Keratinocyte (primary cell): ENCODE data around the gene IL7R. TPM values are rescaled to one million over a fixed set of nuclear protein-coding genes. Genes with fewer than 3 reads are reported as not detected.

Experiments
- DNase-seq: peaks from one replicate; pipeline ENCODE4 v3.0.0-alpha.2; 2011; ENCODE audit warnings: low read depth, missing footprints, low spot score
- FAIRE-seq: peaks from 2 replicates; lab custom pipeline; 2011; peaks lifted over from hg19 to GRCh38; lab: Jason Lieb, UNC
- H2AFZ ChIP-seq: 2 replicates; pipeline ENCODE4 v1.6.0; 2012; ENCODE audit warnings: low read length, control low read depth, inconsistent platforms; ENCODE audit not compliant: control insufficient read depth
- H3K27ac ChIP-seq: 2 replicates; pipeline ENCODE4 v1.5.1; 2011; ENCODE audit warnings: low read length; ENCODE audit not compliant: control insufficient read depth, insufficient read depth
- H3K27me3 ChIP-seq: 3 replicates; pipeline ENCODE4 v1.6.0; 2011; ENCODE audit warnings: low read length; ENCODE audit not compliant: control insufficient read depth, insufficient read depth; ENCODE audit errors: extremely low read depth
- H3K36me3 ChIP-seq, 2 experiments: 2 replicates in 1 of 2; 3 replicates in 1 of 2; pipeline ENCODE4 v1.5.1; 2011; ENCODE audit warnings: low read length in 2 of 2, mild to moderate bottlenecking in 1 of 2; ENCODE audit not compliant: control insufficient read depth in 2 of 2, insufficient read depth in 2 of 2; ENCODE audit errors: extremely low read depth in 1 of 2
- H3K4me1 ChIP-seq: 3 replicates; pipeline ENCODE4 v1.5.1; 2011; ENCODE audit warnings: low read length; ENCODE audit not compliant: control insufficient read depth, insufficient read depth; ENCODE audit errors: extremely low read depth
- H3K4me2 ChIP-seq: 3 replicates; pipeline ENCODE4 v1.6.0; 2011; ENCODE audit warnings: low read depth, low read length; ENCODE audit not compliant: control insufficient read depth, insufficient read depth; ENCODE audit errors: extremely low read depth
- H3K4me3 ChIP-seq, 3 experiments: fragments of 200-600 bp in 1 of 3; sonication (generic) in 1 of 3; 2 replicates in 2 of 3; 3 replicates in 1 of 3; pipeline ENCODE4 v1.5.1; 2011 to 2016; ENCODE audit warnings: low read length in 3 of 3, mild to moderate bottlenecking in 3 of 3, control low read depth in 2 of 3, inconsistent platforms in 1 of 3, low read depth in 1 of 3, mixed read lengths in 1 of 3, mixed run types in 1 of 3, moderate library complexity in 1 of 3; ENCODE audit not compliant: control insufficient read depth in 2 of 3, insufficient read depth in 2 of 3; ENCODE audit errors: extremely low read depth in 1 of 3
- H3K79me2 ChIP-seq: 2 replicates; pipeline ENCODE4 v1.6.0; 2012; ENCODE audit warnings: low read length; ENCODE audit not compliant: control insufficient read depth, insufficient read depth
- H3K9ac ChIP-seq: 3 replicates; pipeline ENCODE4 v1.6.0; 2011; ENCODE audit warnings: low read length; ENCODE audit not compliant: control insufficient read depth, insufficient read depth; ENCODE audit errors: extremely low read depth
- H3K9me1 ChIP-seq: 3 replicates; pipeline ENCODE4 v1.6.0; 2011; ENCODE audit warnings: low read length; ENCODE audit not compliant: control insufficient read depth, insufficient read depth; ENCODE audit errors: extremely low read depth
- H3K9me3 ChIP-seq: 2 replicates; pipeline ENCODE4 v1.5.1; 2012; ENCODE audit warnings: low read depth, low read length; ENCODE audit not compliant: control insufficient read depth
- H4K20me1 ChIP-seq: 3 replicates; pipeline ENCODE4 v1.6.0; 2011; ENCODE audit warnings: low read length; ENCODE audit not compliant: control insufficient read depth, insufficient read depth; ENCODE audit errors: extremely low read depth
- EZH2 ChIP-seq: IDR thresholded peaks from one replicate; pipeline ENCODE4 v1.6.1; 2012; ENCODE audit warnings: inconsistent platforms, mild to moderate bottlenecking, low read length, moderate library complexity
- dilution Hi-C: fragments of 300-500 bp; cut with MboI; formaldehyde crosslinking; loops from one replicate; pipeline ENCODE4 v1.7.0; 2020; ENCODE audit warnings: low sequenced_read_pairs; ENCODE audit not compliant: extremely low pct_ligation_motif_present
- polyA plus RNA-seq, 5 experiments: library from polyadenylated mRNA; depleted of rRNA in 3 of 5; stranded (reverse) in 3 of 5; stranded (forward) in 1 of 5; unstranded in 1 of 5; fragments of >200 nt; gene quantifications; 1 replicate in 1 of 5; 2 replicates in 3 of 5; 3 replicates in 1 of 5; pipeline versions ENCODE4 v1.2.1 to v1.2.3, GENCODE V29; 2011 to 2012; ENCODE audit warnings: missing spikeins in 2 of 5, low read depth in 1 of 5, low replicate concordance in 1 of 5
- TF ChIP-seq, protein P1 (sequence below), 3 experiments: IDR thresholded peaks in 1 of 3; conservative IDR thresholded peaks in 1 of 3; optimal IDR thresholded peaks in 1 of 3; 2 replicates in 2 of 3; 3 replicates in 1 of 3; pipeline versions ENCODE3 to v1.5.1; 2011; ENCODE audit warnings: low read length in 3 of 3, mild to moderate bottlenecking in 3 of 3, moderate library complexity in 2 of 3, control low read depth in 1 of 3, inconsistent platforms in 1 of 3; ENCODE audit not compliant: insufficient read depth in 2 of 3; ENCODE audit errors: extremely low read depth in 1 of 3

Gene IL7R
- polyA plus RNA-seq, 1 donor (not counting 4 experiments of a cell fraction or from before 2014, with no cell fraction given), result 4.7 TPM

DNA sequence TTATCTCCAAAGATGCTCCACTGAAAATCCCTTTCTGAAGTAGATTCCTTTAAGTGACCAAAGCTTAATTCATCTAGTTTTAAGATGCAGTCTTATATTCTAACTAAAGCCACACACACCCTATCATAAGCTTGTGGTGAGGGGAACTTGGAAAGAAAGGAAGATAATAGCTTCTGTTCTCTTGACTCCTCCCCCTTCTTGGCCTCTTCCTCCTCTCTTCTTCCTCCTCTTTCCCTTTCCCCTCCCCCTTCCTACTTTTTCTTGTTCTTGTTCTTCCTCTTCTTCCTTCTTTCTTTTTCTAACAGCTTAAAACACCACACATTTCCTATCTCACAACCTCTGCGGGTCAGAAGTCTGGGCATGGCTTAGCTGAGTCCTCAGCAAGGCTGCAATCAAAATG is 23.5 kb downstream of the IL7R start:
- Histone ChIP-seq H4K20me1 (no peaks in the 10 kb centered on the region), H3K9ac (no peak overlapping the region), H3K4me1 (peaks cover 25% of the 10 kb centered on the region), H3K27me3 (no peaks in the 10 kb centered on the region), H3K4me2 (no peak overlapping the region), H2AFZ (no peak overlapping the region), H3K9me3 (no peaks in the 10 kb centered on the region), H3K36me3 (no peaks in the 10 kb centered on the region), H3K79me2 (no peaks in the 10 kb centered on the region), H3K27ac (no peak overlapping the region), H3K9me1 (no peaks in the 10 kb centered on the region), H3K4me3 (no peak overlapping the region)
- TF ChIP-seq, protein P1, sequence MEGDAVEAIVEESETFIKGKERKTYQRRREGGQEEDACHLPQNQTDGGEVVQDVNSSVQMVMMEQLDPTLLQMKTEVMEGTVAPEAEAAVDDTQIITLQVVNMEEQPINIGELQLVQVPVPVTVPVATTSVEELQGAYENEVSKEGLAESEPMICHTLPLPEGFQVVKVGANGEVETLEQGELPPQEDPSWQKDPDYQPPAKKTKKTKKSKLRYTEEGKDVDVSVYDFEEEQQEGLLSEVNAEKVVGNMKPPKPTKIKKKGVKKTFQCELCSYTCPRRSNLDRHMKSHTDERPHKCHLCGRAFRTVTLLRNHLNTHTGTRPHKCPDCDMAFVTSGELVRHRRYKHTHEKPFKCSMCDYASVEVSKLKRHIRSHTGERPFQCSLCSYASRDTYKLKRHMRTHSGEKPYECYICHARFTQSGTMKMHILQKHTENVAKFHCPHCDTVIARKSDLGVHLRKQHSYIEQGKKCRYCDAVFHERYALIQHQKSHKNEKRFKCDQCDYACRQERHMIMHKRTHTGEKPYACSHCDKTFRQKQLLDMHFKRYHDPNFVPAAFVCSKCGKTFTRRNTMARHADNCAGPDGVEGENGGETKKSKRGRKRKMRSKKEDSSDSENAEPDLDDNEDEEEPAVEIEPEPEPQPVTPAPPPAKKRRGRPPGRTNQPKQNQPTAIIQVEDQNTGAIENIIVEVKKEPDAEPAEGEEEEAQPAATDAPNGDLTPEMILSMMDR (optimal IDR thresholded peaks at IDR 0.05 in 1 of 3, IDR thresholded peaks at IDR 0.05 in 1 of 3, conservative IDR thresholded peaks at IDR 0.05 in 1 of 3; ENCODE audit: extremely low read depth in 1 of 3, insufficient read depth in 2 of 3, low read length in 3 of 3), result no peak
- no peak for TF ChIP-seq EZH2
- FAIRE-seq, result no peak
- dilution Hi-C loops, result no loop called here
- DNase-seq, result no peak

DNA sequence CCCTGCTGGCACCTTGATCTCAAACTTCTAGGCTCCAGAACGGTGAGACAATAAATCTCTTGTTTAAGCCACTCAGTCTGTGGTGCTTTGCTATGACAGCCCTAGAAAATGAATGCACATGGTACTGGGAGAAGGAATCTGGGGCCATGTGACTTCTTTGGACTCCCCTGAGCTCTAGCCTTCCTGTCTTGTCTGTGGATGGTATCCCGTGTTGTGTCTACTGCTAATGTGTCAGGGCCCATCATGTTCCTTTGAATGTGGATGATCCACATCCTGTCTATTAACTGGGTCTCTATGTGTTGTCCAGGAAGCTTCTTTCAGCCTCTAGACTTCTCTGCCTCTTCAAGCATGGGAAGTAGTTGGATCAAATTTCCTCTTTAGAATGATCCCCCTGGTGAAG is 25.1 kb downstream of the IL7R start:
- Histone ChIP-seq H3K79me2 (no peaks in the 10 kb centered on the region), H3K36me3 (no peaks in the 10 kb centered on the region), H3K27me3 (no peaks in the 10 kb centered on the region), H3K9me1 (no peaks in the 10 kb centered on the region), H4K20me1 (no peaks in the 10 kb centered on the region), H3K4me2 (no peak overlapping the region), H3K27ac (no peak overlapping the region), H3K4me1 (peaks cover 20% of the 10 kb centered on the region), H2AFZ (no peak overlapping the region), H3K9me3 (no peaks in the 10 kb centered on the region), H3K9ac (no peak overlapping the region), H3K4me3 (no peak overlapping the region)
- FAIRE-seq (no peak), DNase-seq (no peak)
- no peak for TF ChIP-seq EZH2
- TF ChIP-seq, protein P1 (optimal IDR thresholded peaks at IDR 0.05 in 1 of 3, IDR thresholded peaks at IDR 0.05 in 1 of 3, conservative IDR thresholded peaks at IDR 0.05 in 1 of 3; ENCODE audit: extremely low read depth in 1 of 3, insufficient read depth in 2 of 3, low read length in 3 of 3), result no peak
- dilution Hi-C loops, result no loop called here
